Measurements from ENCODE around the gene FANCI.

Gene FANCI

GRCh38 chr15:89363770-89364169 is 120.0 kb downstream of the FANCI start:
- no peak for DNase-seq

GRCh38 chr15:89364341-89364740 is 120.6 kb downstream of the FANCI start:
- DNase-seq = peak; percentile 76

GRCh38 chr15:89364741-89365450 is 121.1 kb downstream of the FANCI start:
- DNase-seq = no peak

GRCh38 chr15:89365462-89366065 is 121.8 kb downstream of the FANCI start:
- DNase-seq = no peak
